H1 (cell line): ENCODE data around the gene NEUROD1. TPM values are rescaled to one million over a fixed set of nuclear protein-coding genes. Genes with fewer than 3 reads are reported as not detected.

Source experiments
- CTCF ChIA-PET: fragments of 300-600 bp; sonication (Branson Sonifier 250); formaldehyde crosslinking; loops from one replicate; lab custom pipeline; 2021; ENCODE audit not compliant: partially characterized antibody; lab: Charles Lee
- POLR2A ChIA-PET: fragments of 300-600 bp; sonication (Branson Sonifier 250); formaldehyde crosslinking; loops from one replicate; lab custom pipeline; 2021; ENCODE audit warnings: inconsistent platforms; ENCODE audit not compliant: partially characterized antibody; lab: Charles Lee
- DNase-seq, 2 experiments: peaks; one replicate each; pipeline versions ENCODE4 v3.0.0 to v3.0.0-alpha.2; 2010 to 2022; ENCODE audit warnings: low spot score in 2 of 2, low read depth in 1 of 2, mixed read lengths in 1 of 2
- FAIRE-seq: peaks from 2 replicates; lab custom pipeline; 2011; peaks lifted over from hg19 to GRCh38; lab: Jason Lieb, UNC
- H2AFZ ChIP-seq: 2 replicates; pipeline ENCODE4 v1.8.1; 2012; ENCODE audit warnings: low read length, inconsistent platforms
- H2AK5ac ChIP-seq: 2 replicates; pipeline ENCODE4 v1.6.1; 2013; ENCODE audit warnings: low read depth, low read length
- H2BK120ac ChIP-seq: replicated peaks from 2 replicates; pipeline ENCODE3; 2013; ENCODE audit warnings: low read depth, low read length, inconsistent platforms
- H2BK12ac ChIP-seq: 2 replicates; pipeline ENCODE4 v1.6.1; 2013; ENCODE audit warnings: low read depth, low read length
- H2BK15ac ChIP-seq: 2 replicates; pipeline ENCODE4 v1.6.1; 2013; ENCODE audit warnings: low read length
- H2BK20ac ChIP-seq: 2 replicates; pipeline ENCODE4 v1.6.1; 2013; ENCODE audit warnings: low read length
- H2BK5ac ChIP-seq: 2 replicates; pipeline ENCODE4 v1.6.1; 2013; ENCODE audit warnings: low read depth, low read length
- H3K14ac ChIP-seq: 2 replicates; pipeline ENCODE4 v1.6.1; 2013; ENCODE audit warnings: inconsistent platforms; ENCODE audit not compliant: insufficient read length
- H3K18ac ChIP-seq: 2 replicates; pipeline ENCODE4 v1.6.1; 2013; ENCODE audit warnings: low read length; ENCODE audit errors: extremely low read depth
- H3K23ac ChIP-seq: 2 replicates; pipeline ENCODE4 v1.6.1; 2013; ENCODE audit warnings: inconsistent platforms; ENCODE audit not compliant: insufficient read length
- H3K23me2 ChIP-seq: 2 replicates; pipeline ENCODE4 v1.6.1; 2013; ENCODE audit warnings: low read depth, low read length
- H3K27ac ChIP-seq: 2 replicates; pipeline ENCODE4 v1.6.1; 2011; ENCODE audit warnings: low read depth, low read length, inconsistent platforms
- H3K27me3 ChIP-seq, 4 experiments: replicated peaks in 1 of 4; 1 replicate in 1 of 4; 2 replicates in 3 of 4; pipeline versions ENCODE4 v1.6.1 to v1.8.1; 2011 to 2013; ENCODE audit warnings: low read length in 3 of 4, mild to moderate bottlenecking in 3 of 4, inconsistent platforms in 2 of 4, mixed read lengths in 2 of 4, moderate library complexity in 1 of 4; ENCODE audit not compliant: control insufficient read depth in 3 of 4, insufficient read depth in 3 of 4; ENCODE audit errors: extremely low read depth in 1 of 4
- H3K36me3 ChIP-seq, 4 experiments: 2 replicates each; pipeline versions ENCODE4 v1.6.1 to v1.8.1; 2011 to 2013; ENCODE audit warnings: mild to moderate bottlenecking in 4 of 4, low read length in 3 of 4, moderate library complexity in 2 of 4, control low read depth in 1 of 4, inconsistent platforms in 1 of 4; ENCODE audit not compliant: insufficient read depth in 4 of 4, control insufficient read depth in 2 of 4
- H3K4ac ChIP-seq: replicated peaks from 2 replicates; pipeline ENCODE3; 2013; ENCODE audit warnings: low read length, low read depth, mixed read lengths, inconsistent platforms; ENCODE audit not compliant: insufficient read length
- H3K4me1 ChIP-seq, 4 experiments: replicated peaks in 1 of 4; 1 replicate in 1 of 4; 2 replicates in 3 of 4; pipeline versions ENCODE4 v1.6.1 to v1.8.1; 2011 to 2013; ENCODE audit warnings: low read length in 3 of 4, inconsistent platforms in 2 of 4, mixed read lengths in 1 of 4; ENCODE audit not compliant: insufficient read depth in 4 of 4, control insufficient read depth in 3 of 4
- H3K4me2 ChIP-seq, 2 experiments: 2 replicates each; pipeline versions ENCODE4 v1.6.1 to v1.8.1; 2011 to 2013; ENCODE audit warnings: low read depth in 2 of 2, low read length in 2 of 2, control low read depth in 1 of 2, inconsistent platforms in 1 of 2, mild to moderate bottlenecking in 1 of 2; ENCODE audit not compliant: insufficient read depth in 1 of 2
- H3K4me3 ChIP-seq, 4 experiments: fragments of 200-600, 300-600 bp in 1 of 4; sonication (generic), shearing (Covaris generic), sonication (Bioruptor Twin) in 1 of 4; 2 replicates each; pipeline versions ENCODE4 v1.5.1 to v1.8.1; 2011 to 2016; ENCODE audit warnings: low read length in 4 of 4, low read depth in 3 of 4, control low read depth in 2 of 4, inconsistent platforms in 2 of 4, mild to moderate bottlenecking in 2 of 4, mixed read lengths in 1 of 4, moderate library complexity in 1 of 4; ENCODE audit not compliant: insufficient read depth in 2 of 4; ENCODE audit errors: extremely low read depth in 1 of 4
- H3K56ac ChIP-seq: replicated peaks from 2 replicates; pipeline ENCODE3; 2013; ENCODE audit warnings: low read depth, mild to moderate bottlenecking, mixed read lengths, low read length, inconsistent platforms; ENCODE audit not compliant: insufficient read length
- H3K79me1 ChIP-seq: 2 replicates; pipeline ENCODE4 v1.6.1; 2013; ENCODE audit warnings: low read depth, low read length, control low read depth
- H3K79me2 ChIP-seq, 2 experiments: 2 replicates each; pipeline versions ENCODE4 v1.6.1 to v1.8.1; 2012 to 2013; ENCODE audit warnings: low read length in 2 of 2, mild to moderate bottlenecking in 2 of 2, inconsistent platforms in 1 of 2; ENCODE audit not compliant: insufficient read depth in 2 of 2, control insufficient read depth in 1 of 2
- H3K9ac ChIP-seq, 4 experiments: replicated peaks in 1 of 4; 1 replicate in 1 of 4; 2 replicates in 3 of 4; pipeline versions ENCODE4 v1.6.1 to v1.8.1; 2011 to 2013; ENCODE audit warnings: low read depth in 3 of 4, low read length in 3 of 4, control low read depth in 2 of 4, mild to moderate bottlenecking in 2 of 4, moderate library complexity in 2 of 4, inconsistent platforms in 1 of 4; ENCODE audit errors: extremely low read depth in 1 of 4
- H3K9me3 ChIP-seq, 2 experiments: 2 replicates each; pipeline versions ENCODE4 v1.6.1 to v1.8.1; 2012 to 2013; ENCODE audit warnings: mild to moderate bottlenecking in 2 of 2, moderate library complexity in 2 of 2, control low read depth in 1 of 2, inconsistent platforms in 1 of 2, low read depth in 1 of 2, low read length in 1 of 2, mixed read lengths in 1 of 2; ENCODE audit not compliant: insufficient read depth in 2 of 2
- H4K20me1 ChIP-seq, 2 experiments: replicated peaks in 1 of 2; 2 replicates each; pipeline versions ENCODE3 to v1.8.1; 2011 to 2013; ENCODE audit warnings: inconsistent platforms in 2 of 2, low read length in 2 of 2, mild to moderate bottlenecking in 1 of 2; ENCODE audit not compliant: insufficient read depth in 2 of 2, control insufficient read depth in 1 of 2
- H4K5ac ChIP-seq: 2 replicates; pipeline ENCODE4 v1.6.1; 2013; ENCODE audit warnings: low read length, low read depth, mixed read lengths, inconsistent platforms; ENCODE audit not compliant: insufficient read length
- H4K8ac ChIP-seq: 2 replicates; pipeline ENCODE4 v1.8.0; 2013; ENCODE audit warnings: mild to moderate bottlenecking, moderate library complexity, low read length, inconsistent platforms; ENCODE audit not compliant: insufficient read depth; ENCODE audit errors: extremely low read depth
- H4K91ac ChIP-seq: replicated peaks from 2 replicates; pipeline ENCODE3; 2013; ENCODE audit warnings: low read length, mixed read lengths, inconsistent platforms; ENCODE audit not compliant: insufficient read length
- CBX5 ChIP-seq: fragments of 300-800, 300-1000 bp; sonication (generic); IDR thresholded peaks from 2 replicates; pipeline ENCODE4 v1.7.1; 2016; ENCODE audit warnings: antibody characterized with exemption, low read length, low read depth
- CTBP2 ChIP-seq: IDR thresholded peaks from 2 replicates; pipeline ENCODE4 v1.7.0; 2011; ENCODE audit warnings: borderline replicate concordance, mild to moderate bottlenecking, moderate library complexity, mixed read lengths, low read length; ENCODE audit not compliant: insufficient read depth, insufficient read length
- HDAC2 ChIP-seq, 2 experiments: fragments of 300-600 bp in 1 of 2; sonication (generic) in 1 of 2; IDR thresholded peaks; 2 replicates each; pipeline ENCODE4 v1.6.1; 2011 to 2012; ENCODE audit warnings: low read depth in 2 of 2, low read length in 2 of 2, mild to moderate bottlenecking in 2 of 2, moderate library complexity in 2 of 2, borderline replicate concordance in 1 of 2, inconsistent platforms in 1 of 2
- JUN ChIP-seq: IDR thresholded peaks from 2 replicates; pipeline ENCODE4 v1.6.1; 2011; ENCODE audit warnings: low read depth, mild to moderate bottlenecking, improper control_type of control experiment, low read length
- RBBP5 ChIP-seq: IDR thresholded peaks from 2 replicates; pipeline ENCODE4 v1.7.1; 2012; ENCODE audit warnings: low read depth, mild to moderate bottlenecking, inconsistent platforms, low read length, moderate library complexity, borderline replicate concordance
- SIN3A ChIP-seq, 2 experiments: IDR thresholded peaks in 1 of 2; conservative IDR thresholded peaks in 1 of 2; 2 replicates each; pipeline ENCODE4 v1.6.1; 2011 to 2012; ENCODE audit warnings: low read length in 2 of 2, improper control_type of control experiment in 1 of 2, low read depth in 1 of 2, mild to moderate bottlenecking in 1 of 2
- SIX5 ChIP-seq: IDR thresholded peaks from 2 replicates; pipeline ENCODE4 v1.6.1; 2011; ENCODE audit warnings: mild to moderate bottlenecking, low read depth, low read length
- TAF1 ChIP-seq: IDR thresholded peaks from 2 replicates; pipeline ENCODE4 v1.6.1; 2011; ENCODE audit warnings: mild to moderate bottlenecking, low read depth, low read length
- WGBS, 2 experiments: shearing (Covaris generic) in 1 of 2; methylation state at CpG; one replicate each; pipeline versions ENCODE4 v1.1.6 to v1.1.7; 2013 to 2015; ENCODE audit warnings: low lambda C conversion rate in 2 of 2, mixed read lengths in 2 of 2, inconsistent platforms in 1 of 2, low coverage in 1 of 2, missing lambda C conversion rate in 1 of 2; ENCODE audit not compliant: insufficient replicate concordance in 2 of 2, insufficient coverage in 1 of 2, insufficient read length in 1 of 2; ENCODE audit errors: extremely low coverage in 1 of 2, missing lambda C conversion rate in 1 of 2; 5-methylcytosine and 5-hydroxymethylcytosine counted together
- long read RNA-seq, 2 experiments: library from RNA in 1 of 2; library from capped mRNA in 1 of 2; stranded (forward); transcript quantifications; one replicate each; pipeline ENCODE4 v2.0.0, GENCODE V29; 2021; ENCODE audit warnings: inconsistent platforms in 1 of 2
- polyA minus RNA-seq, 3 experiments: library from RNA; depleted of rRNA, polyadenylated mRNA; stranded (reverse); fragments of >200 nt; gene quantifications; 1 replicate in 2 of 3; 2 replicates in 1 of 3; pipeline ENCODE4 v1.2.3, GENCODE V29; 2011
- polyA plus RNA-seq, 7 experiments: library from polyadenylated mRNA; depleted of rRNA in 3 of 7; stranded (reverse) in 5 of 7; unstranded in 2 of 7; fragments of >200 nt in 5 of 7; fragments of 200-250 nt in 2 of 7; gene quantifications; 1 replicate in 5 of 7; 2 replicates in 1 of 7; 4 replicates in 1 of 7; pipeline versions ENCODE4 v1.2.1 to v1.2.3, GENCODE V29; 2011 to 2013; ENCODE audit warnings: missing spikeins in 2 of 7, mixed read lengths in 2 of 7
- total RNA-seq: library from RNA; stranded (reverse); fragmentation: NEBNext Ultra II Directional; extraction: Animal tissue kit (Norgen Biotek cat#: 25700); gene quantifications from 2 replicates; pipeline ENCODE4 v1.2.1, GENCODE V29; 2021

NEUROD1 gene
- total RNA-seq = not detected in 2 replicates
- polyA plus RNA-seq (2011; rRNA removed) = 0.08 TPM in 2 replicates
- polyA plus RNA-seq (2011; cell fraction: cytosol; rRNA removed) = 0.04 TPM
- 0.09 TPM for polyA plus RNA-seq (2011; cell fraction: nucleus; rRNA removed)
- 0.11 TPM in 1 of 4 replicates, not detected in the others for polyA plus RNA-seq (2012, experiment 1 of 2)
- not detected for polyA plus RNA-seq (2012, experiment 2 of 2)
- not detected for polyA plus RNA-seq (2013, experiment 1 of 2)
- 0.02 TPM for polyA plus RNA-seq (2013, experiment 2 of 2)
- 0.13 TPM in 1 of 2 replicates, not detected in the other for polyA minus RNA-seq (2011; rRNA and poly(A)+ RNA removed)
- not detected for polyA minus RNA-seq (2011; cell fraction: cytosol; rRNA and poly(A)+ RNA removed)
- polyA minus RNA-seq (2011; cell fraction: nucleus; rRNA and poly(A)+ RNA removed) = not detected
- long read RNA-seq, experiment 1 = 0 reads
- long read RNA-seq, experiment 2 = 0 reads

DNA sequence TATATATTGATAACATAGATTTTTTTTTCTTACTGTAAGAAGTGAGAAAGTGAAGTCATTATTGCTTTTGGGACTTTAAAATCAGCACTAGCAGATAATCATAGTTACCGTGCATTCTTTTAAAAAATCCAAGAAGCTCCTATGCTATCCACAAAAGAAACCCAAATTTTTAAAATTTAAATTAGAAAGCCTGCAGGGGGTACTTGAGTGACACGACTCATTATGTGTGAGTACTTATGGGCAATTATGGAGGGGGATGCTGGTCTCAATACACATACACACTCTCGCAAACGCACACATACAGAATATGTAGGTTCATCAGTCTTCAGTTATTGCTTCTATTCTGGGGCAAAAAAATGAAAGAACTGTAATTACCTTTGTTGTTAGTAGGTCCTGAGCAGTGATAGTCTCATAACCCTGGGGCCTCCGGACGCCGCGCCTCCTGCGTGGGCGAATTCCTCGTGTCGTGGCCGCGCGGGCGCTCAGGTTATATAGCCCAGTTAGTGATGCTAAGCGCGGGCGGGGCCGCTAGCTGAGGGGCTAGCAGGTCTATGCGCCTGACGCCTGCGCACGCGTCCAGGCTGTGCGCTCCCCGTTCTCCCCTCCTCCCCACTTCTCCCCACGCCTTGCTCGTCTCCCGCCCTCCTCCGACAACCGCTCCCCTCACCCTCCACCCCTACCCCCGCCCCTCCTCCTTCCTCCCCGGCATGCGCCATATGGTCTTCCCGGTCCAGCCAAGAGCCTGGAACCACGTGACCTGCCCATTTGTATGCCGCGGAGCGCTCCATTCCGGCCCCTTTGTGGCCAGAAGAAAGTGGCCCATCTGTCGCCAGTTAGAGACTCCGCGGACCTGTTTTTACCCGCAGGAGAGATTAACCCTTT, at the start of gene NEUROD1:
Gene NEUROD1, minus strand, starts transcription at position 463 of the 882 bp plus-strand sequence. CDS start 1,657 bp downstream, outside the sequence.
- FAIRE-seq (no peak), DNase-seq (peak; percentile 63 to 78)
- Histone ChIP-seq H3K27ac (no peak within 1 kb of the TSS), H2BK120ac (no peak within 1 kb of the TSS), H3K79me1 (no peaks in the 10 kb centered on the region), H3K56ac (no peak within 1 kb of the TSS), H2BK20ac (no peak within 1 kb of the TSS), H3K4me3 (peak within 1 kb of the TSS; percentile 40 to 57 (median 42)), H3K9me3 (no peaks in the 10 kb centered on the region), H2AK5ac (no peak within 1 kb of the TSS), H3K23ac (no peak within 1 kb of the TSS), H4K91ac (no peak within 1 kb of the TSS), H3K9ac (no peak within 1 kb of the TSS), H2BK12ac (peak within 1 kb of the TSS; percentile 68; the same call in 1 of the 2 replicates), H2BK5ac (no peak within 1 kb of the TSS), H3K4me1 (peaks cover 16 to 47% (median 26%) of the 10 kb centered on the region in 4 experiments), H3K18ac (no peak within 1 kb of the TSS), H3K4ac (no peak within 1 kb of the TSS), H3K4me2 (peak within 1 kb of the TSS; percentile 87 to 100), H3K79me2 (no peaks in the 10 kb centered on the region), H2BK15ac (no peak within 1 kb of the TSS), H2AFZ (peak within 1 kb of the TSS; percentile 69; the same call in 1 of the 2 replicates), H3K23me2 (peaks cover 16% of the 10 kb centered on the region; the same call in 1 of the 2 replicates), H4K20me1 (peaks cover 27 to 43% of the 10 kb centered on the region in 2 experiments), H4K8ac (no peak within 1 kb of the TSS), H3K14ac (no peak within 1 kb of the TSS), H3K36me3 (no peaks in the 10 kb centered on the region; a peak in 1 of 8 replicates), H4K5ac (no peak within 1 kb of the TSS), H3K27me3 (peaks cover 75 to 95% (median 80%) of the 10 kb centered on the region in 4 experiments)
- POLR2A ChIA-PET = interaction anchor here (0.9 to 1.4 kb wide), 2 partner anchors 13 to 24 kb away, joined by 3 to 5 read pairs; partner anchors contain the start of gene CERKL
- CTCF ChIA-PET = interaction anchor here (0.6 to 1.6 kb wide), 5 partner anchors 22 to 701 kb away, joined by 3 to 4 read pairs (median 3); no protein-coding TSS in a partner anchor
- 1% methylated on average over 27 of the region's 45 CpGs; no CpG with 5 or more reads in 1 of the 2 experiments for WGBS, 2 experiments
- TF ChIP-seq SIN3A (conservative IDR thresholded peaks at IDR 0.05 in 1 of 2, IDR thresholded peaks at IDR 0.05 in 1 of 2; ENCODE audit: low read depth in 1 of 2, low read length in 2 of 2) (0 out of 4 replicates have a peak, but pooled peaks have one; percentile 5 to 48), HDAC2 (IDR thresholded peaks at IDR 0.05; ENCODE audit: borderline replicate concordance in 1 of 2, low read depth in 2 of 2, low read length in 2 of 2) (0 out of 4 replicates have a peak, but pooled peaks have one; percentile 21 to 76), JUN (no peak), RBBP5 (no peak), CTBP2 (no peak), SIX5 (no peak), CBX5 (no peak), TAF1 (no peak)
